AG04449 (cell line): ENCODE results near the gene PSIP1.
A peak's percentile ranks its signal among the peaks of the same experiment; 100 is the strongest.

ENCODE experiments used
- CTCF ChIA-PET: fragments of 350-600 bp; formaldehyde crosslinking; extraction: SDS; loops from one replicate; lab custom pipeline; 2021; ENCODE audit warnings: antibody characterized with exemption; lab: Yijun Ruan, JAX
- POLR2A ChIA-PET: fragments of 400-600, 350-600 bp; formaldehyde crosslinking; extraction: SDS; loops from one replicate; lab custom pipeline; 2020; ENCODE audit warnings: antibody characterized with exemption, inconsistent platforms; lab: Yijun Ruan, JAX
- DNase-seq: peaks from one replicate; pipeline ENCODE4 v3.0.0-alpha.2; 2010; ENCODE audit warnings: low read depth, low spot score
- H3K4me3 ChIP-seq: 2 replicates; pipeline ENCODE4 v1.5.1; 2011; ENCODE audit warnings: low read depth, mild to moderate bottlenecking, control low read depth, low read length
- TF ChIP-seq, protein P1 (sequence below): IDR thresholded peaks from one replicate; pipeline ENCODE4 v1.5.1; 2011; ENCODE audit warnings: mild to moderate bottlenecking, moderate library complexity, low read length, control low read depth, inconsistent platforms; ENCODE audit not compliant: insufficient read depth; ENCODE audit errors: missing control alignments

PSIP1 gene

DNA sequence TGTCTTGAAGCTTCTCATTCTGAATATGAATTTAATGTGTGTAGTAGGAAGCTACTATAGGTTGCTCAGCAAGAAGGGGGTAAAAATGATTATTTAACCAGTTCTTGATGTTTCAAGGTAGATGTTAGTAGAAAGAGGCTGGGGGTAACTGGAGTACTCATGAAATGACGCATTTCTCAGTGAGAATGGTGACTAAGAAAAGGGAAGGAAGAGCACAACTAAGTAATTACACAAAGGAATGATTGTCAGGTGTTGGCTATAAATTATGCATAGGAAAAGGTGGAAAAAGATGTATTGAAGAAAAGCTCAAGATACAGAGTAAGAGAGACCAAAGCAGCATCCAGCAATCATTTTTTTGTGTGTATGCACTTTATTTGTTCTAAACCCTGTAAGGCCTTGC lies 1.4 kb upstream of the PSIP1 start:
- POLR2A ChIA-PET, result no interaction called here
- no peak for DNase-seq

DNA sequence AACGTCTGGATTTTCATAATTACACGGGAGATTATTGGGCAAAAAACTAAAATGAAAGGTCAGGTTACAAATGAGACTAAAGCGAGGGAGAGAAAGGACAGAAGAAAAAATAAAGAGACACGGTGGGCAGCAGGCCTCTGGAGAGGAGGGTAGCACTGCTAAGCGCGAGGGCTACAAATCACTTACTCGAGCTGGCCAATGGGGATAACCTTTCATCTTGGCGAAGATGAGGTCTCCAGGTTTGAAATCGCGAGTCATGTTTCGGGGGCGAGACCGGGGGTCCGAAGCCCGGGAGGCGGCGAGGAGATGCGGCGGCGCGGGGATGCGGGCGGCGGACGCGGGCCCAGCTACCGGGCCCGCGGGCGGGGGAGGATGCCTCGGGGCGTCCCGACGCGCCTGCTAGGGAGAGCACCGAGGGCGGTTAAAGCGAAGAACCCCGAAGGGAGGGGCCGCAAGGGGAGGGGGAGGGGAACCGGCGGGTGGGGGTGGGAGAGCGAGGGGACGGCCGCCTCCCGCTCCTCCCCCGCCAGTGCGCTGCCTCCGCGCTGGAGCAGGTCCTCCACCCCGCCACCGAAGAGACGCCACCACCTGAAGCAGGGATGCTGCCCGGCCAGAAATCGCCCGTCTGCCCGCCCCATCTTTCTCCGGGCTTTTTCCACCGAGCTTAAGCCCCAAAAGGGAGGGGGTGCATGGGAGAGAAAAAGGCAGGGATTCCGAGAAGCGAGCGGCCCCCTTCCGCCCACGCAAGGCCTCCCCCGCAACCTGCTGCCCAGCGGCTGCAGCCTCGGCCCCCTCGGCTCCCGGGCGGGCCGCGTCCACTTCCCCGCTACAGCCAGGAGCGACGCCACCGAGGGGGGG lies 610 bp downstream of the PSIP1 start:
- no peak for DNase-seq
- TF ChIP-seq, protein P1, sequence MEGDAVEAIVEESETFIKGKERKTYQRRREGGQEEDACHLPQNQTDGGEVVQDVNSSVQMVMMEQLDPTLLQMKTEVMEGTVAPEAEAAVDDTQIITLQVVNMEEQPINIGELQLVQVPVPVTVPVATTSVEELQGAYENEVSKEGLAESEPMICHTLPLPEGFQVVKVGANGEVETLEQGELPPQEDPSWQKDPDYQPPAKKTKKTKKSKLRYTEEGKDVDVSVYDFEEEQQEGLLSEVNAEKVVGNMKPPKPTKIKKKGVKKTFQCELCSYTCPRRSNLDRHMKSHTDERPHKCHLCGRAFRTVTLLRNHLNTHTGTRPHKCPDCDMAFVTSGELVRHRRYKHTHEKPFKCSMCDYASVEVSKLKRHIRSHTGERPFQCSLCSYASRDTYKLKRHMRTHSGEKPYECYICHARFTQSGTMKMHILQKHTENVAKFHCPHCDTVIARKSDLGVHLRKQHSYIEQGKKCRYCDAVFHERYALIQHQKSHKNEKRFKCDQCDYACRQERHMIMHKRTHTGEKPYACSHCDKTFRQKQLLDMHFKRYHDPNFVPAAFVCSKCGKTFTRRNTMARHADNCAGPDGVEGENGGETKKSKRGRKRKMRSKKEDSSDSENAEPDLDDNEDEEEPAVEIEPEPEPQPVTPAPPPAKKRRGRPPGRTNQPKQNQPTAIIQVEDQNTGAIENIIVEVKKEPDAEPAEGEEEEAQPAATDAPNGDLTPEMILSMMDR, result no peak
- peak overlapping the region; percentile 83 for H3K4me3 ChIP-seq
- ChIA-PET POLR2A (interaction anchor here (0.6 to 1.5 kb wide), 2 partner anchors 42 to 51 kb away, joined by 3 to 6 read pairs; partner anchors contain the start of gene CCDC171), CTCF (interaction anchor here (0.9 to 1.2 kb wide), 2 partner anchors 9 to 21 kb away, joined by 3 read pairs; no protein-coding TSS in a partner anchor)

More for the DNA sequence above, 1.4 kb upstream of the PSIP1 start:
- TF ChIP-seq, protein P1, result no peak
- CTCF ChIA-PET, result interaction anchor here (1.3 kb wide), 1 partner anchor 94 kb away, joined by 4 read pairs; no protein-coding TSS in a partner anchor
- H3K4me3 ChIP-seq, result no peak overlapping the region

DNA sequence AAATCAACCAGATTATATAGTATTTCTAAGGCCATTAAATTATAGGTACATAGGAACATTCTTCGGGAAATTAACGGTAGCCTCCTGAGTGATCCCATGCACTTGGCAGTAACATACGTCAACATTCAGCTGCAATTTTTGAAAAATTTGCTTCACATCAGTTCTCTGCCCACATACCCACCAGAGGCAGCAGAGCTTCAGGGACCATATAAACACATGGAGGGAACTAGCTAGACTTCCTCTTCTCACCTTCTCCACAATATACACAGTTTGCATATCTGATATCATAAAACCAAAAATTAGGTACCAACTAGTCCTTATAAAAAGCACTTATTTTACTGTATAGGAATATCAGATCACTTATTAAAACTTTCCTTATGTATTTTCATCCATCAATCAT lies 4.8 kb downstream of the PSIP1 start:
- ChIA-PET POLR2A (no interaction called here), CTCF (interaction anchor here (1.0 to 1.3 kb wide), 2 partner anchors 16 to 101 kb away, joined by 3 to 5 read pairs; no protein-coding TSS in a partner anchor)
- DNase-seq, result no peak
- TF ChIP-seq, protein P1, result no peak
- H3K4me3 ChIP-seq, result no peak overlapping the region

DNA sequence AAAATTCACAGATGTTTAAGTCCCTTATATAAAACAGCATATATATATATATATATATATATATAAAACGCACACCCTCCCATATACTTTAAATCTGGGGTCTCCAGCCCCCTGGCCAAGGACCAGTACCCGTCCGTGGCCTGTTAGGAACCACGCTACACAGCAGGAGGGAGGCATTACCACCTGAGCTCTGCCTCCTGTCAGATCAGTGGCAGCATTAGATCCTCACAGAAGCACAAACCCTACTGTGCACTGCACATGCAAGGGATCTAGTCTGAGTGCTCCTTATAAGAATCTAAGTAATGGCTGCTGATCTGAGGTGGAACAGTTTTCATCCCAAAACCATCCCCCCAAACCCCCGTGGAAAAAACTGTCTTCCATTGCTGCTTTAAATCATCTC lies 9.0 kb downstream of the PSIP1 start:
- ChIA-PET POLR2A (no interaction called here), CTCF (no interaction called here)
- H3K4me3 ChIP-seq, result no peak overlapping the region
- no peak for DNase-seq
- TF ChIP-seq, protein P1, result no peak

DNA sequence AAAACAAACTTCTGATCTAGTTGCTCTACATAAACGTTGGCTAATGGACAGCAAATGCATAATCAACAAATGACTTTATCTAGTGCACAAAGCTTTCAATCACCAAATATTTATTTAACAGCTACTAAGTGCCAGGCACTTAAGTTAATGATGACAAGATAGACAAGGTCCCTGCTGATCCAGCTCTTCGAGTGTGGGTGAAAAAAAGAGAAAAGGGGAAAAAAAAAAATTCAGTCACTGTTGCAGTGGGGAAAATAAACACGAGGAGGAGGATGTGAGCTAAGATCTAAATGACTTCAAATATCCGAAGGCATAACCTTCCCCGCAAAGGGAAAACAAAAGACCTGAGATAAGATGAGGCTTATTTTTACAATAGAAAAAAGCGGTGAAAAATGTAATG lies 9.6 kb downstream of the PSIP1 start:
- CTCF ChIA-PET, result interaction anchor here (1.1 kb wide), 2 partner anchors 9 to 12 kb away, joined by 3 read pairs; no protein-coding TSS in a partner anchor
- DNase-seq, result no peak
- POLR2A ChIA-PET, result no interaction called here
- TF ChIP-seq, protein P1, result no peak
- no peak overlapping the region for H3K4me3 ChIP-seq

DNA sequence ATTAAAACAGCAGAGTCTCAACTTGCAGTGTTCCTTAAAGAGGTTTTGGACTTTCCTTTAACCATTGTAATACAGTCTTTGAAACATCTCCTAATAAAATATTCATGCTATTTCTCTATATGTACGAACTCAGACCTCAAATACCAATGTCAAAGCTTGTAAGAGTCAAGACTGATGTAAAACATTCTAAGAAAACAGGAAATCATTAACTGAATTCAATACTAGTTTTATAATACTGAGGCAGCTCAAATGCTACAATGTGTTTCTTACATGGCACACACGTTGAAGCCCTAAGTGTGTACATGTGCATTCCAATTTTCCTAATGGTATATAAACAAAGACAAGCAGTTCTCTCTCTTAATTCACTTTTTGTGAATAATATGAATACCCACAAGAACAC lies 11.6 kb downstream of the PSIP1 start:
- DNase-seq, result no peak
- ChIA-PET CTCF (interaction anchor here (1.0 to 1.2 kb wide), 2 partner anchors 9 to 11 kb away, joined by 3 to 5 read pairs; no protein-coding TSS in a partner anchor), POLR2A (no interaction called here)
- TF ChIP-seq, protein P1, result no peak
- H3K4me3 ChIP-seq, result no peak overlapping the region
